ENCODE results near the gene PTTG1. TPM values are rescaled to one million over a fixed set of nuclear protein-coding genes. Genes with fewer than 3 reads are reported as not detected.

PTTG1 gene
- total RNA-seq, 2 experiments from 2014 or later: 15.1 to 17.6 TPM

DNA sequence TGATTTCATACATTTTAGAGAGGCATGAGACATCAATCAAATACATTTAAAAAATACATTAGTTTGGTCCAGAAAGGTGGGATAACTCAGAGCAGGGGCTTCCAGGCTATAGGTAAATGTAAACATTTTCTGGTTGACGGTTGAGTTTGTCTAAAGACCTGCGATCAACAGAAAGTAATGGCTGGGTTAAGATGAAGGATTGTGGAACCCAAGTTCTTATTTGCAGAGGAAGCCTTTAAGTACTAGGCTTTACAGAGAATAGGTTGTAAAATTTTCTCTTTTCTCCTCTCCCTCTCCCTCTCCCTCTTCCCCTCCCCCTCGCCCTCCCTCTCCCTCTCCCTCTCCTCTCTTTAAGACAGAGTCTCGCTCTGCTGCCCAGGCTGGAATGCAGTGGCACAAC is 50.8 kb downstream of the PTTG1 start:
- peak overlapping the region; percentile 88 for H3K27ac Mint-ChIP-seq
- POLR2A ChIA-PET: no interaction called here
- intact Hi-C loops (cut with DNase I, micrococcal nuclease): no loop called here
- no peak for ATAC-seq (ENCODE audit: poor library complexity)
- H3K36me3 ChIP-seq (ENCODE audit: insufficient read depth, low read length): no peaks in the 10 kb centered on the region
- CTCF ChIA-PET: interaction anchor here (5.3 kb wide), 1 partner anchor 34 kb away, joined by 36 read pairs; no protein-coding TSS in a partner anchor
- H3K9me3 Mint-ChIP-seq: no peaks in the 10 kb centered on the region
- H3K36me3 Mint-ChIP-seq (ENCODE audit: low read depth): no peaks in the 10 kb centered on the region
- peak overlapping the region; percentile 69 for H3K4me3 ChIP-seq (ENCODE audit: low read length)
- peaks cover 95% of the 10 kb centered on the region for H3K4me1 Mint-ChIP-seq (ENCODE audit: low read depth)
- no peaks in the 10 kb centered on the region for H3K9me3 ChIP-seq (ENCODE audit: control insufficient read depth in 1 of 2, insufficient read depth in 1 of 2, low read length in 2 of 2)
- H3K27me3 ChIP-seq (ENCODE audit: control insufficient read depth in 1 of 2, insufficient read depth in 2 of 2, low read length in 2 of 2): no peaks in the 10 kb centered on the region
- peak overlapping the region in 1 of 2 donors; percentile 29 for H3K27ac ChIP-seq (ENCODE audit: low read depth in 1 of 2, low read length in 2 of 2)
- peak overlapping the region; percentile 94 for H3K4me3 Mint-ChIP-seq
- peaks cover 65% of the 10 kb centered on the region for H3K4me1 ChIP-seq (ENCODE audit: insufficient read depth, low read length)
- no peak for DNase-seq
- no peaks in the 10 kb centered on the region for H3K27me3 Mint-ChIP-seq
- TF ChIP-seq, protein P1, sequence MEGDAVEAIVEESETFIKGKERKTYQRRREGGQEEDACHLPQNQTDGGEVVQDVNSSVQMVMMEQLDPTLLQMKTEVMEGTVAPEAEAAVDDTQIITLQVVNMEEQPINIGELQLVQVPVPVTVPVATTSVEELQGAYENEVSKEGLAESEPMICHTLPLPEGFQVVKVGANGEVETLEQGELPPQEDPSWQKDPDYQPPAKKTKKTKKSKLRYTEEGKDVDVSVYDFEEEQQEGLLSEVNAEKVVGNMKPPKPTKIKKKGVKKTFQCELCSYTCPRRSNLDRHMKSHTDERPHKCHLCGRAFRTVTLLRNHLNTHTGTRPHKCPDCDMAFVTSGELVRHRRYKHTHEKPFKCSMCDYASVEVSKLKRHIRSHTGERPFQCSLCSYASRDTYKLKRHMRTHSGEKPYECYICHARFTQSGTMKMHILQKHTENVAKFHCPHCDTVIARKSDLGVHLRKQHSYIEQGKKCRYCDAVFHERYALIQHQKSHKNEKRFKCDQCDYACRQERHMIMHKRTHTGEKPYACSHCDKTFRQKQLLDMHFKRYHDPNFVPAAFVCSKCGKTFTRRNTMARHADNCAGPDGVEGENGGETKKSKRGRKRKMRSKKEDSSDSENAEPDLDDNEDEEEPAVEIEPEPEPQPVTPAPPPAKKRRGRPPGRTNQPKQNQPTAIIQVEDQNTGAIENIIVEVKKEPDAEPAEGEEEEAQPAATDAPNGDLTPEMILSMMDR (IDR thresholded peaks at IDR 0.05): no peak

DNA sequence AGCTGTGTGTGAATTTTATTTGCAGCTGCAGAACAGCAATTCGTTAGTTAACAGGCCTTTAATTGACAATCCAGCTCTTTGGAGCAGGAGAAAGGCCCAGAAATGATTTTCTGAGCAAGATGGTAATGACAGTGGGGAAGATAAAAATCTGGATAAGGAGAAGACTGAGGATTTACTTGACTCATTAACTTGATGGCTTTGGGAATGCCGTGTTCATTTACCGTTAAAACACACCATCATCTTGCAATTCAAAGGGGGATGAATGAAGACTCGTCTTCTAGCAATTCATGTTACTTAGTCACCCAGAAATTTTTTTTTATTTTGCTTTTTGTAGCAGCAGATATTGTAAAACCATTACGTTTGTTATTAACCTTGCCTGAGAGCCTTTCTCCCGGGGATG is 52.0 kb downstream of the PTTG1 start:
- Mint-ChIP-seq H3K4me1 (ENCODE audit: low read depth) (peaks cover 94% of the 10 kb centered on the region), H3K27ac (peak overlapping the region; percentile 88), H3K4me3 (peak overlapping the region; percentile 55), H3K36me3 (ENCODE audit: low read depth) (no peaks in the 10 kb centered on the region), H3K9me3 (no peaks in the 10 kb centered on the region), H3K27me3 (no peaks in the 10 kb centered on the region)
- H3K27ac ChIP-seq (ENCODE audit: low read depth in 1 of 2, low read length in 2 of 2): peak overlapping the region in 1 of 2 donors; percentile 46
- intact Hi-C loops (cut with DNase I, micrococcal nuclease): no loop called here
- H3K4me1 ChIP-seq (ENCODE audit: insufficient read depth, low read length): peaks cover 68% of the 10 kb centered on the region
- ChIA-PET CTCF (interaction anchor here (5.3 kb wide), 1 partner anchor 35 kb away, joined by 36 read pairs; no protein-coding TSS in a partner anchor), POLR2A (interaction anchor here (0.7 to 1.2 kb wide), 3 partner anchors 10 to 34 kb away, joined by 3 to 7 read pairs (median 3); no protein-coding TSS in a partner anchor)
- H3K4me3 ChIP-seq (ENCODE audit: low read length): peak overlapping the region; percentile 69
- no peaks in the 10 kb centered on the region for H3K36me3 ChIP-seq (ENCODE audit: insufficient read depth, low read length)
- ATAC-seq (ENCODE audit: poor library complexity): no peak
- no peaks in the 10 kb centered on the region for H3K27me3 ChIP-seq (ENCODE audit: control insufficient read depth in 1 of 2, insufficient read depth in 2 of 2, low read length in 2 of 2)
- H3K9me3 ChIP-seq (ENCODE audit: control insufficient read depth in 1 of 2, insufficient read depth in 1 of 2, low read length in 2 of 2): no peaks in the 10 kb centered on the region
- no peak for DNase-seq
- TF ChIP-seq, protein P1 (IDR thresholded peaks at IDR 0.05): no peak

- peak overlapping the region; percentile 55 for H3K4me3 Mint-ChIP-seq
- peak overlapping the region in 1 of 2 donors; percentile 46 for H3K27ac ChIP-seq (ENCODE audit: low read depth in 1 of 2, low read length in 2 of 2)
These were observed 52.4 kb downstream of the PTTG1 start for GRCh38 chr5:160474084-160474483.

More at GRCh38 chr5:160474084-160474483, 52.4 kb downstream of the PTTG1 start:
- H3K4me3 ChIP-seq (ENCODE audit: low read length): peak overlapping the region; percentile 69
- H3K27ac Mint-ChIP-seq: peak overlapping the region; percentile 88
- no peaks in the 10 kb centered on the region for H3K36me3 ChIP-seq (ENCODE audit: insufficient read depth, low read length)
- ATAC-seq (ENCODE audit: poor library complexity) (no peak), DNase-seq (no peak)
- peaks cover 70% of the 10 kb centered on the region for H3K4me1 ChIP-seq (ENCODE audit: insufficient read depth, low read length)
- ChIA-PET POLR2A (interaction anchor here (0.7 to 1.2 kb wide), 3 partner anchors 9 to 35 kb away, joined by 3 to 7 read pairs (median 3); no protein-coding TSS in a partner anchor), CTCF (interaction anchor here (5.3 kb wide), 1 partner anchor 35 kb away, joined by 36 read pairs; no protein-coding TSS in a partner anchor)
- peaks cover 93% of the 10 kb centered on the region for H3K4me1 Mint-ChIP-seq (ENCODE audit: low read depth)
- no peaks in the 10 kb centered on the region for H3K27me3 Mint-ChIP-seq
- H3K9me3 ChIP-seq (ENCODE audit: control insufficient read depth in 1 of 2, insufficient read depth in 1 of 2, low read length in 2 of 2): no peaks in the 10 kb centered on the region
- intact Hi-C loops (cut with DNase I, micrococcal nuclease): no loop called here
- no peaks in the 10 kb centered on the region for H3K9me3 Mint-ChIP-seq
- H3K27me3 ChIP-seq (ENCODE audit: control insufficient read depth in 1 of 2, insufficient read depth in 2 of 2, low read length in 2 of 2): no peaks in the 10 kb centered on the region
- no peaks in the 10 kb centered on the region for H3K36me3 Mint-ChIP-seq (ENCODE audit: low read depth)
- TF ChIP-seq, protein P1 (IDR thresholded peaks at IDR 0.05): no peak

All from CD4-positive, alpha-beta T cell (primary cell).